ENCODE measurements around the gene PCIF1.
"Not testable (repeated sequence)": the region's sequence is repeated elsewhere in the genome, so short reads cannot be mapped to it uniquely, and the experiment has no call there.

The PCIF1 gene

DNA sequence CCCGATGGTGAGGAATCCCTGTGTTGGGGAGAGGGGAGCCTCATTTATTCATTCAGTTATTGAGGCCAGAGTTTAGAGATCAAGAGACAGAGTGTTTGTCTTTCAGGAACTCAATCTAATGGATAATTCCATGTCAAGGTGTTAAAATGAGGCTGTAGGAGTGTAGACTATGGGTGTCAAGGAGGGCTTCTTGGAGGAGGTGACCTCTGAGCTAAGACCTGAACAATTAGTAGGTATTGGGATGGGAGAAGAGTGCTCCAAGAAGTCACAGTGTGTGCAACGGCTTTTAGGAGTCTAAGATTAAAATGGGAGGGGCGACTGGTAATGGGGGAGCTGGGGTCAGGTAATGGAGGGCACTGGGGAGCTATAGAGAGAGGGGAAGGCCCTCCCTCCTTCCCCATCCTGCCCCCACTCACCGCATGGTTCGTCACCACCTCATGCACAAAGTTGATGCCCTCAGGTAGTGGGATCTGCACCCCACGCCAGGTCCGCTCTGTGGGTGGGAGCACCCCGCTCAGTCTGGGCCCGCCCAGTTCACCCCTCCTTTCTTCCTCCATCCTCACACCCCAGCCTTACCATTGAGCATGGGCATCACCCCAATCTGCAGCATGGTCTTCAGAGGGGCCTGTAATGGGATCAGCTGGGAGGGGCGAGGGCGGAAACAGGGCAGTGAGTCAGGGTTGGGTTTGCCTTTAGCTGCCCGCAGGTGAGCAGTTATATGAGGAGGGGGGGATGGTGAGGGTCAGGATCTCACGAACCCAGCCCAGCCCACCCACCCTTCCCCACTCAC, 35.2 kb upstream of the PCIF1 start:
- peaks cover 0 to 30% of the 10 kb centered on the region in 2 experiments; a peak in 2 of 3 replicates for H3K36me3 ChIP-seq (ENCODE audit: control insufficient read depth in 2 of 2, insufficient read depth in 1 of 2, low read length in 2 of 2)
- TF ChIP-seq ZNF560 (tag by site-specific recombination; IDR thresholded peaks at IDR 0.05; ENCODE audit: borderline replicate concordance) (no peak), ZFP37 (tag by site-specific recombination; IDR thresholded peaks at IDR 0.05) (no peak), ZNF433 (tag by site-specific recombination; IDR thresholded peaks at IDR 0.05; ENCODE audit: low read depth) (no peak), ZSCAN16 (tag by site-specific recombination; IDR thresholded peaks at IDR 0.05) (no peak), HOXC10 (CRISPR knock-in tag; IDR thresholded peaks at IDR 0.05) (no peak), GLI2 (tag by site-specific recombination; IDR thresholded peaks at IDR 0.05; ENCODE audit: borderline replicate concordance, low read depth) (no peak), ZNF366 (tag by site-specific recombination; conservative IDR thresholded peaks at IDR 0.05) (no peak), ZNF571 (tag by site-specific recombination; IDR thresholded peaks at IDR 0.05) (no peak), ZIC2 (tag by site-specific recombination; IDR thresholded peaks at IDR 0.05) (no peak), ZNF311 (tag by site-specific recombination; IDR thresholded peaks at IDR 0.05; ENCODE audit: borderline replicate concordance) (no peak), ZNF776 (tag by site-specific recombination; IDR thresholded peaks at IDR 0.05; ENCODE audit: borderline replicate concordance) (no peak), ZNF37A (tag by site-specific recombination; IDR thresholded peaks at IDR 0.05) (no peak), ZSCAN30 (tag by site-specific recombination; IDR thresholded peaks at IDR 0.05) (no peak), ZNF133 (tag by site-specific recombination; IDR thresholded peaks at IDR 0.05) (no peak), BCL11A (tag by site-specific recombination; IDR thresholded peaks at IDR 0.05; ENCODE audit: low read depth) (no peak)
- H3K27ac ChIP-seq (ENCODE audit: extremely low read depth, low read depth, low read length): no peak overlapping the region
- no peaks in the 10 kb centered on the region for H3K9me3 ChIP-seq (ENCODE audit: control insufficient read depth, insufficient read depth, low read depth, low read length)
- H3K4me3 ChIP-seq (ENCODE audit: low read depth, low read length): no peak overlapping the region
- H3K4me1 ChIP-seq (ENCODE audit: control insufficient read depth, insufficient read depth, low read length): no peaks in the 10 kb centered on the region
- ChIA-PET CTCF (interaction anchor here (1.3 kb wide), 1 partner anchor 100 kb away, joined by 3 read pairs; no protein-coding TSS in a partner anchor), POLR2A (interaction anchor here (1.1 to 1.6 kb wide), 2 partner anchors 12 to 35 kb away, joined by 5 to 8 read pairs; partner anchors contain the start of gene PCIF1)

DNA sequence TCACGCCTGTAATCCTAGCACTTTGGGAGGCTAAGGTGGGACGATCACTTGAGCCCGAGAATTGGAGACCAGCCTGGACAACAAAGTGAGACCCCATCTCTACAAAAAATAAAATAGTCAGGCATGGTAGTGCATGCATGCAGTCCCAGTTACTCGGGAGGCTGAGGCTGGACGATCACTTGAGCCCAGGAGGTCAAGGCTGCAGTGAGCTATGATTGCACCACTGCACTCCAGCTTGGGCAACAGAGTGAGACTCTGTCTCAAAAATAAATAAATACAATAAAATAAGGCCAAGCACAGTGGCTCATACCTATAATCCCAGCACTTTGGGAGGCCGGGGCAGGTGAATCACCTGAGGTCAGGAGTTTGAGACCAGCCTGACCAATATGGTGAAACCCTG, 33.2 kb upstream of the PCIF1 start:
- POLR2A ChIA-PET: interaction anchor here (1.0 kb wide), 1 partner anchor 21 kb away, joined by 3 read pairs; the partner anchor contains the start of gene ZSWIM1
- H3K4me3 ChIP-seq (ENCODE audit: low read depth, low read length); CTCF ChIA-PET; H3K9me3 ChIP-seq (ENCODE audit: control insufficient read depth, insufficient read depth, low read depth, low read length); H3K27ac ChIP-seq (ENCODE audit: extremely low read depth, low read depth, low read length); H3K4me1 ChIP-seq (ENCODE audit: control insufficient read depth, insufficient read depth, low read length): not testable (repeated sequence)
- peaks cover 0 to 22% of the 10 kb centered on the region in 2 experiments; a peak in 1 of 3 replicates for H3K36me3 ChIP-seq (ENCODE audit: control insufficient read depth in 2 of 2, insufficient read depth in 1 of 2, low read length in 2 of 2)

DNA sequence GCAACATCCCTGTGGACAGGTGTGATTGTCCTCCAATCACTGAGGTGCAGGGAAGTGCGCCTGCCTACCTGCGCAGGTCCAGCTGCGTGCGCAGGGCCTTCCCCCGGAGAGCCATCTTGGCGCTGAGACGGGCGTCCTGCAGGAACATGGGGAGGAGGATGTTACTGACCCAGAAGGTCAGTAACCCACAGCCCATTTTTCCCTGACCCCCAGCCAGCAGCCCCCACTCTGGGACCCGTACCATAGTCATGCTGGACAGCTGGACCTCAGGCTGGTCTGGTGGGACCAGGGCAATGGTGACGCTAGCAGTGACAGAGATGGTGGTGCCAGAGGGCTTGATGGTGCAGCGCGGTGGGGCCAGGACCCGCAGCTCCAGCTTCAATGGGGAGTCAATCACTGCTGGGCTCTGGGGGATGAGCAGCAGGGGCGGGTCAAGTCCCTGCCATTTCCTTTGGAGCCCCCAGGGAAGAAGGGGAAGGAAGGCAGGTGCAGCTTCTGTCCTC, 32.2 kb upstream of the PCIF1 start:
- CTCF ChIA-PET: no interaction called here
- H3K4me1 ChIP-seq (ENCODE audit: control insufficient read depth, insufficient read depth, low read length): no peaks in the 10 kb centered on the region
- H3K36me3 ChIP-seq (ENCODE audit: control insufficient read depth in 2 of 2, insufficient read depth in 1 of 2, low read length in 2 of 2): peaks cover 0 to 15% of the 10 kb centered on the region in 2 experiments; a peak in 1 of 3 replicates
- H3K4me3 ChIP-seq (ENCODE audit: low read depth, low read length): no peak overlapping the region
- no peak overlapping the region for H3K27ac ChIP-seq (ENCODE audit: extremely low read depth, low read depth, low read length)
- no peaks in the 10 kb centered on the region for H3K9me3 ChIP-seq (ENCODE audit: control insufficient read depth, insufficient read depth, low read depth, low read length)
- POLR2A ChIA-PET: interaction anchor here (0.6 to 1.0 kb wide), 2 partner anchors 11 to 21 kb away, joined by 3 read pairs; partner anchors contain the start of genes CTSA, NEURL2 and ZSWIM1
- TF ChIP-seq, protein P1, sequence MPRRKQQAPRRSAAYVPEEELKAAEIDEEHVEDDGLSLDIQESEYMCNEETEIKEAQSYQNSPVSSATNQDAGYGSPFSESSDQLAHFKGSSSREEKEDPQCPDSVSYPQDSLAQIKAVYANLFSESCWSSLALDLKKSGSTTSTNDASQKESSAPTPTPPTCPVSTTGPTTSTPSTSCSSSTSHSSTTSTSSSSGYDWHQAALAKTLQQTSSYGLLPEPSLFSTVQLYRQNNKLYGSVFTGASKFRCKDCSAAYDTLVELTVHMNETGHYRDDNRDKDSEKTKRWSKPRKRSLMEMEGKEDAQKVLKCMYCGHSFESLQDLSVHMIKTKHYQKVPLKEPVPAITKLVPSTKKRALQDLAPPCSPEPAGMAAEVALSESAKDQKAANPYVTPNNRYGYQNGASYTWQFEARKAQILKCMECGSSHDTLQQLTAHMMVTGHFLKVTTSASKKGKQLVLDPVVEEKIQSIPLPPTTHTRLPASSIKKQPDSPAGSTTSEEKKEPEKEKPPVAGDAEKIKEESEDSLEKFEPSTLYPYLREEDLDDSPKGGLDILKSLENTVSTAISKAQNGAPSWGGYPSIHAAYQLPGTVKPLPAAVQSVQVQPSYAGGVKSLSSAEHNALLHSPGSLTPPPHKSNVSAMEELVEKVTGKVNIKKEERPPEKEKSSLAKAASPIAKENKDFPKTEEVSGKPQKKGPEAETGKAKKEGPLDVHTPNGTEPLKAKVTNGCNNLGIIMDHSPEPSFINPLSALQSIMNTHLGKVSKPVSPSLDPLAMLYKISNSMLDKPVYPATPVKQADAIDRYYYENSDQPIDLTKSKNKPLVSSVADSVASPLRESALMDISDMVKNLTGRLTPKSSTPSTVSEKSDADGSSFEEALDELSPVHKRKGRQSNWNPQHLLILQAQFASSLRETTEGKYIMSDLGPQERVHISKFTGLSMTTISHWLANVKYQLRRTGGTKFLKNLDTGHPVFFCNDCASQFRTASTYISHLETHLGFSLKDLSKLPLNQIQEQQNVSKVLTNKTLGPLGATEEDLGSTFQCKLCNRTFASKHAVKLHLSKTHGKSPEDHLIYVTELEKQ (tag by site-specific recombination; IDR thresholded peaks at IDR 0.05; ENCODE audit: borderline replicate concordance): no peak
- TF ChIP-seq ZNF624 (tag by site-specific recombination; IDR thresholded peaks at IDR 0.05): no peak
- no peak for TF ChIP-seq KLF9 (tag by site-specific recombination; IDR thresholded peaks at IDR 0.05; ENCODE audit: low read depth)
- TF ChIP-seq EGR2 (tag by site-specific recombination; IDR thresholded peaks at IDR 0.05; ENCODE audit: low read depth): no peak
- no peak for TF ChIP-seq ZNF560 (tag by site-specific recombination; IDR thresholded peaks at IDR 0.05; ENCODE audit: borderline replicate concordance)
- no peak for TF ChIP-seq ZNF621 (tag by site-specific recombination; IDR thresholded peaks at IDR 0.05)
- no peak for TF ChIP-seq ZBTB20 (tag by site-specific recombination; IDR thresholded peaks at IDR 0.05)
- no peak for TF ChIP-seq ZNF558 (tag by site-specific recombination; IDR thresholded peaks at IDR 0.05)
- TF ChIP-seq SCRT1 (tag by site-specific recombination; IDR thresholded peaks at IDR 0.05; ENCODE audit: borderline replicate concordance): no peak
- TF ChIP-seq ZNF426 (tag by site-specific recombination; IDR thresholded peaks at IDR 0.05): no peak
- no peak for TF ChIP-seq ZNF660 (tag by site-specific recombination; IDR thresholded peaks at IDR 0.05)
- TF ChIP-seq ZNF677 (tag by site-specific recombination; IDR thresholded peaks at IDR 0.05): no peak
- TF ChIP-seq ZNF157 (tag by site-specific recombination; IDR thresholded peaks at IDR 0.05): no peak
- TF ChIP-seq, protein P2, sequence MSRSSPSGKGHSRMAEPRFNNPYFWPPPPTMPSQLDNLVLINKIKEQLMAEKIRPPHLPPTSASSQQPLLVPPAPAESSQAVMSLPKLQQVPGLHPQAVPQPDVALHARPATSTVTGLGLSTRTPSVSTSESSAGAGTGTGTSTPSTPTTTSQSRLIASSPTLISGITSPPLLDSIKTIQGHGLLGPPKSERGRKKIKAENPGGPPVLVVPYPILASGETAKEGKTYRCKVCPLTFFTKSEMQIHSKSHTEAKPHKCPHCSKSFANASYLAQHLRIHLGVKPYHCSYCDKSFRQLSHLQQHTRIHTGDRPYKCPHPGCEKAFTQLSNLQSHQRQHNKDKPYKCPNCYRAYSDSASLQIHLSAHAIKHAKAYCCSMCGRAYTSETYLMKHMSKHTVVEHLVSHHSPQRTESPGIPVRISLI (tag by site-specific recombination; IDR thresholded peaks at IDR 0.05): no peak

Data from HEK293 (cell line).